ENCODE results near the gene MED29. TPM values are rescaled to one million over a fixed set of nuclear protein-coding genes. Genes with fewer than 3 reads are reported as not detected.

The MED29 gene
- total and polyA plus RNA-seq, 10 of the 15 experiments (the other 5 are each of a cell fraction or from before 2014, with no cell fraction given), result 3.2 to 36.6 (median 22.8) TPM

DNA sequence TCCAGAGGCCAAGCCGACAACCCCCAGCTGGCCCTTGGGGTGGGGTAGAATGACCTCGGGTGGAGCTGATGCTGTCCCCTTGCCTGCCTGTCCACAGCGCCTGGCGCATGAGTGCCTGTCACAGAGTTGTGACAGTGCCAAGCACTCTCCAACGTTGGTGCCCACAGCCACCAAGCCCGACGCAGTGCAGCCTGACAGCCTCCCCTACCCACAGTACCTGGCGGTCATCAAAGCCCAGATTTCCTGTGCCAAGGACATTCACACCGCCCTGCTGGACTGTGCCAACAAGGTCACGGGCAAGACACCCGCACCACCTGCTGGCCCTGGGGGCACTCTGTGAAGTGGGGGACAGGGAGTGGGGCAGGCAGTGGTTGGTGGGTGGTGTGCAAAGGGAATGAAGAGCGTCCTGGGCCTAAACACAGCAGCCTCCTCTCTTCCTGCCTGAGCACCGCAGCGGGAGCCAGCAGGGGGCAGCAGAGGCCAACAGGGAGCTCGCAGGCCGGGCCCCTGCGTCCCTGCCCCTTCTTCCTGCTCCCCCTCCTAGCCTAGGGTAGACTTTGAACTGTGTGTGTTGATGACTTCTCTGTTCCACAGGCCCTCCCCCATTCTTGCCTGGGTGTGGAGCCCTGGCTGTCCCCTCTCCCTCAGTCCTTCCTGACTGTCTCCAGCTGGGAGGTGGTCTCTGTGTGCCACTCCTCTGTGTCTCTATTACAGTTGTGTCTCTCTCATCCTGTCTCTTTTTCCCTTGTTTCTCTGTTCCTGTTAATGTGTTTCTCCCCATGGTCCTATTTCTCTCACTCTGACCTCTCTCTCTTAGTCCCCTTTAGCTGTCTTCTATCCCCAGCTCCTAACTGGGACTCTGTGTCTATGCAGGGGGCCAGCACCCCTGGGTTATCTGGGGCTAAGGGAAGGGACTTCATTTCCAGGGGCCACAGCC, 6.5 kb downstream of the MED29 start:
- H3K9me3 ChIP-seq (replicated peaks; ENCODE audit: control insufficient read depth, insufficient read depth, low read length), result no peaks in the 10 kb centered on the region
- H3K79me2 ChIP-seq (ENCODE audit: control insufficient read depth, insufficient read depth, low read length), result peaks cover 16% of the 10 kb centered on the region
- WGBS (ENCODE audit: insufficient coverage, insufficient replicate concordance, low lambda C conversion rate, missing lambda C conversion rate), result 38% methylated on average over 17 of the region's 17 CpGs
- H4K20me1 ChIP-seq (ENCODE audit: control insufficient read depth, insufficient read depth), result no peaks in the 10 kb centered on the region
- SMC1A ChIA-PET (ENCODE audit: uncharacterized antibody, unreplicated experiment), result interaction anchor here (0.8 to 8.7 kb wide), 10 partner anchors 9 to 277 kb away, joined by 3 to 146 read pairs (median 4); partner anchors contain the start of genes DLL3, PLEKHG2, RPS16 and SAMD4B
- CTCF ChIA-PET, result interaction anchor here (0.8 to 7.4 kb wide), 20 partner anchors 9 to 421 kb away, joined by 3 to 218 read pairs (median 4); partner anchors contain the start of genes DLL3, EID2B, PAK4 and PLEKHG2
- intact Hi-C loops (cut with micrococcal nuclease; ENCODE audit: unreplicated experiment) (loop anchor here (1.0 kb wide), 1 partner anchor 15 kb away; the partner anchor contains the start of gene PLEKHG2), in situ Hi-C loops (cut with MboI) (no loop called here)
- H3K36me3 ChIP-seq (ENCODE audit: control insufficient read depth in 2 of 2, insufficient read depth in 2 of 2, low read length in 1 of 2), result peaks cover 0 to 19% of the 10 kb centered on the region in 2 experiments; a peak in 3 of 4 replicates
- peak overlapping the region; percentile 94 for H3K4me2 ChIP-seq (ENCODE audit: control insufficient read depth, insufficient read depth)
- no peaks in the 10 kb centered on the region for H3K27me3 ChIP-seq (replicated peaks in 1 of 2; ENCODE audit: control insufficient read depth in 2 of 2, insufficient read depth in 2 of 2, low read length in 1 of 2)
- BruUV-seq (replicated peaks), result no TSS peak
- FAIRE-seq (peak; percentile 68), ATAC-seq (peak; percentile 78), DNase-seq (ENCODE audit: low read depth, low spot score) (no peak)
- H3K9ac ChIP-seq (ENCODE audit: control insufficient read depth, insufficient read depth, low read length), result peak overlapping the region; percentile 83
- POLR2A ChIA-PET, result interaction anchor here (0.5 to 3.3 kb wide), 9 partner anchors 10 to 539 kb away, joined by 3 to 40 read pairs (median 6); partner anchors contain the start of genes GMFG, PLEKHG2, RPS16 and SAMD4B
- RAD21 ChIA-PET (ENCODE audit: unreplicated experiment), result interaction anchor here (0.9 to 6.7 kb wide), 11 partner anchors 10 to 273 kb away, joined by 3 to 159 read pairs (median 5); partner anchors contain the start of genes PLEKHG2, RPS16, SAMD4B and ZFP36
- H3K4me3 ChIP-seq, result peak overlapping the region; percentile 26
- peak overlapping the region; percentile 60; the same call in 1 of the 2 replicates for H2AFZ ChIP-seq (ENCODE audit: control insufficient read depth, low read depth, low read length)
- peaks cover 54% of the 10 kb centered on the region for H3K4me1 ChIP-seq (ENCODE audit: control insufficient read depth, insufficient read depth, low read length)
- H3K27ac ChIP-seq (ENCODE audit: control insufficient read depth, insufficient read depth), result peak overlapping the region; percentile 99
- TF ChIP-seq TAF1 (IDR thresholded peaks at IDR 0.05; ENCODE audit: borderline replicate concordance, low read depth, low read length), result no peak
- peak; percentile 73 for TF ChIP-seq CHD2 (IDR thresholded peaks at IDR 0.05; ENCODE audit: borderline replicate concordance, low read depth, low read length)
- TF ChIP-seq, protein P1, sequence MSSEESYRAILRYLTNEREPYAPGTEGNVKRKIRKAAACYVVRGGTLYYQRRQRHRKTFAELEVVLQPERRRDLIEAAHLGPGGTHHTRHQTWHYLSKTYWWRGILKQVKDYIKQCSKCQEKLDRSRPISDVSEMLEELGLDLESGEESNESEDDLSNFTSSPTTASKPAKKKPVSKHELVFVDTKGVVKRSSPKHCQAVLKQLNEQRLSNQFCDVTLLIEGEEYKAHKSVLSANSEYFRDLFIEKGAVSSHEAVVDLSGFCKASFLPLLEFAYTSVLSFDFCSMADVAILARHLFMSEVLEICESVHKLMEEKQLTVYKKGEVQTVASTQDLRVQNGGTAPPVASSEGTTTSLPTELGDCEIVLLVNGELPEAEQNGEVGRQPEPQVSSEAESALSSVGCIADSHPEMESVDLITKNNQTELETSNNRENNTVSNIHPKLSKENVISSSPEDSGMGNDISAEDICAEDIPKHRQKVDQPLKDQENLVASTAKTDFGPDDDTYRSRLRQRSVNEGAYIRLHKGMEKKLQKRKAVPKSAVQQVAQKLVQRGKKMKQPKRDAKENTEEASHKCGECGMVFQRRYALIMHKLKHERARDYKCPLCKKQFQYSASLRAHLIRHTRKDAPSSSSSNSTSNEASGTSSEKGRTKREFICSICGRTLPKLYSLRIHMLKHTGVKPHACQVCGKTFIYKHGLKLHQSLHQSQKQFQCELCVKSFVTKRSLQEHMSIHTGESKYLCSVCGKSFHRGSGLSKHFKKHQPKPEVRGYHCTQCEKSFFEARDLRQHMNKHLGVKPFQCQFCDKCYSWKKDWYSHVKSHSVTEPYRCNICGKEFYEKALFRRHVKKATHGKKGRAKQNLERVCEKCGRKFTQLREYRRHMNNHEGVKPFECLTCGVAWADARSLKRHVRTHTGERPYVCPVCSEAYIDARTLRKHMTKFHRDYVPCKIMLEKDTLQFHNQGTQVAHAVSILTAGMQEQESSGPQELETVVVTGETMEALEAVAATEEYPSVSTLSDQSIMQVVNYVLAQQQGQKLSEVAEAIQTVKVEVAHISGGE (CRISPR knock-in tag; IDR thresholded peaks at IDR 0.05), result no peak
- peak; percentile 77; the same call in 1 of the 2 replicates for TF ChIP-seq RB1 (IDR thresholded peaks at IDR 0.05; ENCODE audit: borderline replicate concordance)
- peak; percentile 55 for TF ChIP-seq KLF5 (IDR thresholded peaks at IDR 0.05; ENCODE audit: partially characterized antibody)
- peak; percentile 90 for TF ChIP-seq HDGF (IDR thresholded peaks at IDR 0.05)
- peak in 1 of 2 experiments; percentile 4; a peak in 1 of 4 replicates for TF ChIP-seq EP300 (IDR thresholded peaks at IDR 0.05; ENCODE audit: borderline replicate concordance in 1 of 2, control insufficient read depth in 1 of 2, low read depth in 2 of 2, low read length in 2 of 2)
- TF ChIP-seq SMAD5 (IDR thresholded peaks at IDR 0.05; ENCODE audit: low read depth), result peak; percentile 44; the same call in 1 of the 2 replicates
- peak; percentile 41; the same call in 1 of the 2 replicates for TF ChIP-seq PAX5 (IDR thresholded peaks at IDR 0.05; ENCODE audit: borderline replicate concordance, low read depth, low read length)
- no peak for TF ChIP-seq HDAC2 (IDR thresholded peaks at IDR 0.05)
- peak; percentile 74 for TF ChIP-seq RELA (IDR thresholded peaks at IDR 0.05; ENCODE audit: borderline replicate concordance, partially characterized antibody)
- 0 out of 2 replicates have a peak, but pooled peaks have one; percentile 9 for TF ChIP-seq TCF12 (IDR thresholded peaks at IDR 0.05; ENCODE audit: low read depth, low read length)
- no peak for TF ChIP-seq WRNIP1 (IDR thresholded peaks at IDR 0.05; ENCODE audit: borderline replicate concordance, low read depth, low read length)
- TF ChIP-seq, protein P2, sequence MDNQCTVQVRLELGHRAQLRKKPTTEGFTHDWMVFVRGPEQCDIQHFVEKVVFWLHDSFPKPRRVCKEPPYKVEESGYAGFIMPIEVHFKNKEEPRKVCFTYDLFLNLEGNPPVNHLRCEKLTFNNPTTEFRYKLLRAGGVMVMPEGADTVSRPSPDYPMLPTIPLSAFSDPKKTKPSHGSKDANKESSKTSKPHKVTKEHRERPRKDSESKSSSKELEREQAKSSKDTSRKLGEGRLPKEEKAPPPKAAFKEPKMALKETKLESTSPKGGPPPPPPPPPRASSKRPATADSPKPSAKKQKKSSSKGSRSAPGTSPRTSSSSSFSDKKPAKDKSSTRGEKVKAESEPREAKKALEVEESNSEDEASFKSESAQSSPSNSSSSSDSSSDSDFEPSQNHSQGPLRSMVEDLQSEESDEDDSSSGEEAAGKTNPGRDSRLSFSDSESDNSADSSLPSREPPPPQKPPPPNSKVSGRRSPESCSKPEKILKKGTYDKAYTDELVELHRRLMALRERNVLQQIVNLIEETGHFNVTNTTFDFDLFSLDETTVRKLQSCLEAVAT (IDR thresholded peaks at IDR 0.05), result peak; percentile 89

All from GM12878 (cell line).